ENCODE data around the gene DNASE1.

GRCh38 chr16:3696425-3697218, 42.1 kb downstream of the DNASE1 start:
- TF ChIP-seq CTCF (IDR thresholded peaks at IDR 0.05; ENCODE audit: low read depth, low read length, missing input control): no peak
- peak in 1 of 2 donors; percentile 34 for TF ChIP-seq JUND (IDR thresholded peaks at IDR 0.05)
- no peak for TF ChIP-seq REST (IDR thresholded peaks at IDR 0.05)
- TF ChIP-seq TAF1 (conservative IDR thresholded peaks at IDR 0.05): no peak
- peak; percentile 36 for TF ChIP-seq HNF4G (IDR thresholded peaks at IDR 0.05)
- peak; percentile 45 for TF ChIP-seq ZBTB33 (IDR thresholded peaks at IDR 0.05)
- no peak for TF ChIP-seq RAD21 (IDR thresholded peaks at IDR 0.05)
- TF ChIP-seq ATF3 (IDR thresholded peaks at IDR 0.05): no peak
- TF ChIP-seq YY1 (IDR thresholded peaks at IDR 0.05): no peak
- no peak for TF ChIP-seq EGR1 (IDR thresholded peaks at IDR 0.05; ENCODE audit: low read depth in 2 of 2)
- no peak for TF ChIP-seq NR2F2 (IDR thresholded peaks at IDR 0.05)
- TF ChIP-seq MAX (IDR thresholded peaks at IDR 0.05): no peak
